NCI-H774 (cell line): ENCODE data around the gene CD164L2.
A peak's percentile ranks its signal among the peaks of the same experiment; 100 is the strongest.

Source experiments
- DNase-seq: peaks from one replicate; lab custom pipeline; 2025; lab: John Stamatoyannopoulos, UW

The CD164L2 gene

GRCh38 chr1:27346991-27347624 lies 36.0 kb downstream of the CD164L2 start:
- DNase-seq, result no peak

GRCh38 chr1:27346357-27346756 lies 36.8 kb downstream of the CD164L2 start:
- DNase-seq, result no peak

DNA sequence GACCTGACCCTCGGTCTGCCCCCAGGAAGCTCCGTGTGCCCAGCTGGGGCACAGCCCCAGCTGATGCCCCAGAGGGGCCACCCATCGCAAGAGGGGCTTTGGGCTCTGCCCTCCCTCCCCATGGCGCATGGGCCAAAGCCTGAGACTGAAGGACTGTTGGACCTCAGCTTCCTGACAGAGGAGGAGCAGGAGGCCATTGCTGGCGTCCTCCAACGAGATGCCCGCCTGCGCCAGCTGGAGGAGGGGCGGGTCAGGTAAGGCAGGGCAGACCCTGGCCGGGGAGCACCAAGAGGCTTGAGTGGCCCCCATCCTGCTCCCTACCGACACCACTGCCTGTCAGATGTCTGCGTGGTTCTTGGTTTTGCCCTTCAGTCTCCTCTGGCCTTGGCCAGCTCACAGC lies 37.9 kb downstream of the CD164L2 start:
- DNase-seq, result no peak

DNA sequence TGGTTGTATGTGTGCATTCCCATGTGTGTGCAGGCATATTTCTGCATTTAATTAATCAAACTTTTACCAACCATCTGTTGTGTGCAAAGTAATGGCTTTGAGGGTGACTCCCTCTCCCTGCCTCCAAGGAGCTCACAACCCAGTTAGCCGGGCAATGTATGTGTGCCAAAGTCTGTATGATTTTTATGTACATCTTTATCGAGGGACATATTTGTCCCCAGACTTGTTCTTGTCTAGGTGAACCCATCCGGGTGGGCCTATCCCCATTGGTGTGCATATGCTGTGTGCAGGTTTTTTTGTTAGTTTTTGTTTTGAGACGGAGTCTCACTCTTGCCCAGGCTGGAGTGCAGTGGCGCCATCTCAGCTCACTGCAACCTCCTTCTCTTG lies 39.5 kb downstream of the CD164L2 start:
- DNase-seq, result no peak

DNA sequence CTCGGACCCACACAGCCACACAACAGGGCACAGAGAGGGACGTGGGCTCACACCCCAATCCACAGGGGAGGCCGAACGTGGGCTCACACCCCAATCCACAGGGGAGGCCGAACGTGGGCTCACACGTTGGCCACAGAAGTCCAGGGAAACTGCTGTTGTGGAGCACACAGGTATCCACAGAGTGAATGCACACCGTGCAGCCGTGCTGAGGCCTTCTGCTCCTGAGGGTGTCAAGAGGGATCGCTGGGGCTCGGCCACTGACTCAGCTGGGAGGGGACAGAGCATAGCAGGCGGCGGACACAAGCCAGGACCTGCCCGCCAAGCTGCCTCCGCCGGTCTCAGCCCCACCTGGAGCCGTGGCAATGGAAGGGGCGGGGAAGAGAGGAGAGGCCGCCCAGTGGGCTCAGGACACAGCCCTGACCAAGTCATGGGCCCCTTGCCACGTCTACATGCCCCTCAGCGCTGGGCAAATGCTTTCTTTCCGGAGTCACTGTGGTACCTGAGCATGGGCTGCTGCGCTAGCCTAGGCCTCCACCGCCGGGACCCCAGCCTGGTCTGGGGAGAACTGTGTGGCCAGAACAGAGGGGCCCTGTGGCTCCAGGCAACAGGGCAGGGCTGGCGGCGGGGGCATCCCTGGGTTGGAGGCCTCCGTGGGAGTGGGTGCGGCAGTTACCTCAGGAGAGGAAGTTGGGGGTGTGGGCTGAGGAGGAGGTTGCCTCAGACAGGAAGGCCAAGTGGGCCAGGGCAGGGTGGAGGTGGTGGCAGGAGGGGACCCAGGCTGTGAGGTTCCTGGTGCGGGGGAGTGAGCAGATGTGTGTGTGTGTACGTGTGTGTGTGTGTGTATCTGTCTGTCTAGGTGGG lies 40.1 kb downstream of the CD164L2 start:
- no peak for DNase-seq

DNA sequence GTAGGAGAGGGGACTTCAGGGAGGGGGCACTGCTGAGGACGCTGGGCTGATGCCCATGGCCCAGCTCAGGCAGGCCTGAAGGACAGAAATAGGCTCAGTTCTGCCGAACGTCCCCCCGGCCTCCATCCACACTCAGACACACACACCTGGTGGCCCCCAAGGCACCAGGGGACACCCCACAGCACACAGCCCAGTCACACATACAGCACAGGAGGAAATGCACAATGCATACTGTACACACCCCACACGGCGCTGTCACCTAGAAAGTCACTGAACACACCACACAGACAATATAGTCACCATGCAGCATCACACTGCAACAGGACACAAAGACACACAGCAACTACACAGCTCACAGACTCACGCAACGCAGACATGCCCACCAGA lies 40.7 kb downstream of the CD164L2 start:
- DNase-seq, result no peak

- DNase-seq, result peak; percentile 1
Observed at GRCh38 chr1:27341525-27342252, 41.4 kb downstream of the CD164L2 start, which contains the start of gene SYTL1. SYTL1 (plus strand) TSS chr1:27342022; CDS start chr1:27345335, 3,313 bp downstream.

- no peak for DNase-seq
Observed at GRCh38 chr1:27339213-27339612, 43.9 kb downstream of the CD164L2 start.

DNA sequence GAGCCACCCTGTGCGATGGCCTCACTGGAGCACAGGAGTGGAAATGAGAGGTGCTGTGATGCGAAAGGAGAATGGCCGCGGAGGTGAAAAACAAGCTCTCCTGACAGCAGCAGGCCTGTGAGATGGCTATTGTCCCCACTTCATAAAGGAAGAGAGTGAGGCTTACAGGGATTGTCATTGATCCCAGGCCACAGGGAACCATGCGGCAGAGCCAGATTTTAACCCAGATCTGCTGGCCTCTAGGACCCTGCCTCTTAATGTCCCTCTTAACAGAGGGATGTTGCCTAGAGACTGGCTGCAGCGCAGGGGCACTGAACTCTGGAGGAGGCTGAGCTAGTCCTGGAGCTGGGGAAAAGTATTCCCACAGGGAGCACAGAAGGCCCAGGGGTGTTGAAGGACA lies 44.4 kb downstream of the CD164L2 start:
- DNase-seq, result no peak

DNA sequence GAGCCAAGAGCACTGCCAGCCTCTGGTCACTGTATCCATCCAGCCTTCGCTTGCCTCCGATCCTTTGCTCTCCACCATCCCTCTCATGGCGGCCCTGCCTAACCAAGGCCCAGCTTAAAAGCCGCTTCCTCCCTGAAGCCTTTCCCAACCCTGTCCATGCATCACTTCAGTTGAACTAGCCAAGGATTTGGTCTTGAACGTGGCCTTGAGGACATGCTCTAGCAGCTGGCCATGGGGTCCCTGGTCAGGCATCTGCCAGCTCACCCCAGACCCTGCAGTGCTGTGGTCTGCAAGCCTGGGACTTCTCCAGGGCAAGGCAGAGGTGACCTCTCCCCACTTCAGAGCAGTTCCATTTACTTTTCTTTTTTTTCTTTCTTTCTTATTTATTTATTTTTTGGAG lies 46.4 kb downstream of the CD164L2 start:
- no peak for DNase-seq

DNA sequence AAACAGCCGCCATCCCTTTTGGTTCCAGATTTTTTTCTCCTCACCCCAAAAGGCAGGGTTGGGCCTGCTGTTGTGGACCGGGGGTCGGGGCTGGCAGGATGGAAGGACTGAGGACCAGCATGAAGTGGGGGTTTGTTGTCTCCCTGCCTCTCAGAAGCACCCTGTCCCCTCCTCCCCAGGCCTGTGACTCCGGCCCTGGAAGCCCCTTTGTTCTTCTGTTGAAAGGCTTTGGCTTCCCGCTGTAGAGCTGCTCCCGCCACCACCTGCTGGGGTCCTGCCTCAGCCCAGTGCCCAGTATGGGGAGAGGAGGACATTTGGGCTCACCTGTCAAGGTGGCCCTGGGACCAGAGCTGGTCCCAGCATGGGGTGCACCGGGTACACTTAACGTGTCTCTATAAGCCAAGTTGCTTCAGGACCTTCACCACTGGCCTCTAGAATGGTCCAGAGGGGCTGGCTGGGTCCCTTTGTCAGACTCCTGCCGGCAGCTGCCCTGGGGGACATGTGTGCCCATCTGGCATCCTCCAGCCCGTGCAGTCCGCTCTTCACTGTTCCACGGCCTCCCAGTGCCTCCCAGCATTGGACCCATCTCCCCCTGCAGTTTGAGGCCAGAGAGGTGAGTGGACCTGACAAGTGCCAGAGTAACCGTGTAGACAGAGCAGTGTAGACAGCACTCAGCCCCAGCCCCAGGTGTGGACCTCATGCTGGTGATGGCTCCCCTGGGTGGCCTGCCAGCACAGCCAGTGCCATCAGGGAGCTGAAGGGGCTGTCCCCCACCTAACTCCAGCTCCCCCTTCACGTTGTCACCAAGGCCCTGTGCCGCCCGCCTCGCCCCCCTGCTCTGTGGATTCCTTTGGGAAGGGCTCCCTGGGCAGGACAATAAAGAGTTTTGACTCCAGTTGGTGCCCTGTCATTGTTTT lies 47.4 kb downstream of the CD164L2 start:
- DNase-seq, result no peak

DNA sequence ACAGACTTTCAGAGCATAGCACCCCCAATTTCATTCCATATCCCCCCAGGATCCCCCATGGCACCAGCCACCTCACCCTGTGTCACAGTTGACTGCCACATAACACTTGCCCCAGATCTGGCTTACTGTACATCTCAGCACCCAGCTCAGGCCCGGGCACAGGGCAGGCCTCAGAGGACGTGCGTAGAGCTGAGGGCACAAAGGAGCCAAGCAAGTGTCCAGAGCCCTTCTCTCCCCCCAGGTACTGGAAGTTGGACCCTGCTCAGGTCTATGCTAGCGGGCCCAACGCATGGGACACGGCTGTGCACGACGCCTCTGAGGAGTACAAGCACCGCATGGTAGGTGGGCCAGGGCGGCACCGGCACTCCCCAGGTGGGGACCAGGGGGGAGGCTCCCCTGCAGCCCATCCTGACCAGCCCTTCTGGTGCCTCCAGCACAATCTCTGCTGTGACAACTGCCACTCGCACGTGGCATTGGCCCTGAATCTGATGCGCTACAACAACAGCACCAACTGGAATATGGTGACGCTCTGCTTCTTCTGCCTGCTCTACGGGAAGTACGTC lies 49.3 kb downstream of the CD164L2 start:
- DNase-seq, result no peak

- no peak for DNase-seq
Observed at GRCh38 chr1:27332536-27333281, 50.4 kb downstream of the CD164L2 start.

DNA sequence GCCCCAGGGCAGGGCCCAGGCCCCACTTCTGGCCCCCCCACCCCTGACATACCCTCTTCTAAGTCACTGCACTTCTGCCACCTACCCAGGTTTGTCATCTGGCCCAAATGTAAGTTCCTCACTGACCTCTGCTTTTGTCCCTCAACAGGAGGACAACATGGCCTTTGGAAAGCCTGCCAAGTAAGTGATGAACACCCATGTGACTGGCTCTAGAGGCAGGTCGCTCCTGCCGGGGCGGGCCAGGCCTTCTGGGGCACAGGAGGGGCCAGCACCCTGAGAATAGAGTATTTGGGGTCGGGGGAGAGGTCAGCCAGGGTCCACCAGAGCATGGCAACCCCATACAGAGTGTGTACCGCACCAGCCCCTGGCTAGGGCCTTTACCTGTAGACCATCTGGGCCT lies 51.2 kb downstream of the CD164L2 start:
- no peak for DNase-seq

DNA sequence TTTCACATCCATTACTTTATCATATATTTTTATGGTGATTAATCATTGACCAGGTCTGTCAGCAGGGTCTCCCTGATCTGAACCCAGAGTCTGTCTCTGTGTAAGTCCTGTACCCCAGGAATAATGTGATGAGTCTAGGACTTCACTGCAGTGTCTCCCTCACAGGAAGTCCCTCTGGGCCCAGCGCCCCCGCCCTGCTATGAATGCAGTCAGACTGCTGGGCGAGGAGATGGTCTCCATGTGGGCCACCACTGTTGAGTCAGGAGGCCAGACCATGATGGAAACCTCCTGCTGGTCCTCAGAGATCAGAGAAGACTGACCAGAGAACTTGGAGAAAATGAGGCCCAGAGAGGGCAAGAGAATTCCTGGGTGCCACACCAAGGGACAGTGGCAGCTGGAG lies 51.7 kb downstream of the CD164L2 start:
- no peak for DNase-seq

GRCh38 chr1:27330786-27331185 lies 52.3 kb downstream of the CD164L2 start:
- no peak for DNase-seq
